DMS53 treated with DMSO at 0.1 percent for 48 hours (cell line): ENCODE results near the gene PLEKHA5.
"Not testable (repeated sequence)": the region's sequence is repeated elsewhere in the genome, so short reads cannot be mapped to it uniquely, and the experiment has no call there.

Experiments used
- DNase-seq: peaks from one replicate; lab custom pipeline; 2025; ENCODE audit not compliant: unreplicated experiment; lab: John Stamatoyannopoulos, UW

Gene PLEKHA5

GRCh38 chr12:19398376-19399363 is 269.1 kb downstream of the PLEKHA5 start:
- no peak for DNase-seq

- DNase-seq = not testable (repeated sequence)
Measured at GRCh38 chr12:19400649-19401285, 271.2 kb downstream of the PLEKHA5 start.

- DNase-seq = no peak
Measured at GRCh38 chr12:19402211-19402610, 272.7 kb downstream of the PLEKHA5 start.

GRCh38 chr12:19402743-19403431 is 273.4 kb downstream of the PLEKHA5 start:
- no peak for DNase-seq

- no peak for DNase-seq
Measured at GRCh38 chr12:19404242-19404880, 274.8 kb downstream of the PLEKHA5 start.

- no peak for DNase-seq
Measured at GRCh38 chr12:19409376-19409775, 279.8 kb downstream of the PLEKHA5 start.

GRCh38 chr12:19410211-19410610 is 280.7 kb downstream of the PLEKHA5 start:
- DNase-seq = no peak

- no peak for DNase-seq
Measured at GRCh38 chr12:19410629-19411185, 281.2 kb downstream of the PLEKHA5 start.

- no peak for DNase-seq
Measured at GRCh38 chr12:19411234-19412204, 282.0 kb downstream of the PLEKHA5 start.

GRCh38 chr12:19412844-19413243 is 283.3 kb downstream of the PLEKHA5 start:
- no peak for DNase-seq

- DNase-seq = not testable (repeated sequence)
Measured at GRCh38 chr12:19413582-19413981, 284.0 kb downstream of the PLEKHA5 start.

- DNase-seq = no peak
Measured at GRCh38 chr12:19415563-19415962, 286.0 kb downstream of the PLEKHA5 start.

- no peak for DNase-seq
Measured at GRCh38 chr12:19419086-19419485, 289.6 kb downstream of the PLEKHA5 start.

GRCh38 chr12:19421503-19422282 is 292.2 kb downstream of the PLEKHA5 start:
- DNase-seq = no peak

GRCh38 chr12:19423166-19423930 is 293.8 kb downstream of the PLEKHA5 start:
- DNase-seq = no peak
